22Rv1 (cell line): ENCODE results near the gene PLEKHS1.

Source experiments
- ZFX ChIP-seq: fragments of 450-650 bp; IDR thresholded peaks from 2 replicates; pipeline ENCODE4 v1.6.1; 2017; ENCODE audit warnings: antibody characterized with exemption, borderline replicate concordance
- TF ChIP-seq, protein P1 (sequence below): fragments of 450-650 bp; IDR thresholded peaks from 2 replicates; pipeline ENCODE4 v1.5.1; 2017; ENCODE audit warnings: mild to moderate bottlenecking

GRCh38 chr10:113716109-113716910, 35.2 kb upstream of the PLEKHS1 start:
- TF ChIP-seq, protein P1, sequence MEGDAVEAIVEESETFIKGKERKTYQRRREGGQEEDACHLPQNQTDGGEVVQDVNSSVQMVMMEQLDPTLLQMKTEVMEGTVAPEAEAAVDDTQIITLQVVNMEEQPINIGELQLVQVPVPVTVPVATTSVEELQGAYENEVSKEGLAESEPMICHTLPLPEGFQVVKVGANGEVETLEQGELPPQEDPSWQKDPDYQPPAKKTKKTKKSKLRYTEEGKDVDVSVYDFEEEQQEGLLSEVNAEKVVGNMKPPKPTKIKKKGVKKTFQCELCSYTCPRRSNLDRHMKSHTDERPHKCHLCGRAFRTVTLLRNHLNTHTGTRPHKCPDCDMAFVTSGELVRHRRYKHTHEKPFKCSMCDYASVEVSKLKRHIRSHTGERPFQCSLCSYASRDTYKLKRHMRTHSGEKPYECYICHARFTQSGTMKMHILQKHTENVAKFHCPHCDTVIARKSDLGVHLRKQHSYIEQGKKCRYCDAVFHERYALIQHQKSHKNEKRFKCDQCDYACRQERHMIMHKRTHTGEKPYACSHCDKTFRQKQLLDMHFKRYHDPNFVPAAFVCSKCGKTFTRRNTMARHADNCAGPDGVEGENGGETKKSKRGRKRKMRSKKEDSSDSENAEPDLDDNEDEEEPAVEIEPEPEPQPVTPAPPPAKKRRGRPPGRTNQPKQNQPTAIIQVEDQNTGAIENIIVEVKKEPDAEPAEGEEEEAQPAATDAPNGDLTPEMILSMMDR: no peak
- TF ChIP-seq ZFX: no peak
